Neuron (in vitro differentiated cells): ENCODE measurements around the gene RNF20.
"Not testable (repeated sequence)": the region's sequence is repeated elsewhere in the genome, so short reads cannot be mapped to it uniquely, and the experiment has no call there.

ENCODE experiments used
- H2AFZ ChIP-seq: one replicate; pipeline ENCODE4 v1.6.1; 2013; ENCODE audit warnings: low read depth, mild to moderate bottlenecking, inconsistent platforms, low read length, moderate library complexity
- H3K27me3 ChIP-seq: one replicate; pipeline ENCODE4 v1.6.1; 2013; ENCODE audit warnings: low read length; ENCODE audit not compliant: insufficient read depth
- H3K36me3 ChIP-seq: one replicate; pipeline ENCODE4 v1.6.1; 2013; ENCODE audit warnings: low read length; ENCODE audit not compliant: insufficient read depth
- H3K4me1 ChIP-seq: one replicate; pipeline ENCODE4 v1.6.1; 2013; ENCODE audit warnings: low read length; ENCODE audit not compliant: insufficient read depth
- H3K4me3 ChIP-seq: 2 replicates; pipeline ENCODE4 v1.5.1; 2013; ENCODE audit warnings: mild to moderate bottlenecking, low read length, moderate library complexity
- H3K9me3 ChIP-seq: one replicate; pipeline ENCODE4 v1.6.1; 2013; ENCODE audit warnings: low read length

The RNF20 gene

DNA sequence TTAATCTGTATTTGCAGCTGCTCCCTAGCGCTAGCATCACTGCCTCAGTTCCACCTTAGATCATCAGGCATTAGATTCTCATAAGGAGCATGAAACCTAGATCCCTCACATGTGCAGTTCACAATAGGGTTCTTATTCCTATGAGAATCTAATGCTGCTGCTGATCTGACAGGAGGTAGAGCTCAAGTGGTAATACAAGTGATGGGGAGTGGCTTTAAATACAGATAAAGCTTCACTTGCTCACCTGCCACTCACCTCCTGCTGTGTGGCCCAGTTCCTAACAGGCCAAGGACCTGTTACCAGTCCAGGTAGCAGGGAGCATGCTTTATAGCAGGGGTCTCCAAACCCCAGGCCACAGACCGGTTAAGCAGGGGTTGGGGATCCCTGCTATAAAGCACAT is 22.6 kb upstream of the RNF20 start:
- no peaks in the 10 kb centered on the region for H3K36me3 ChIP-seq
- H3K4me3 ChIP-seq: no peak overlapping the region
- no peaks in the 10 kb centered on the region for H3K4me1 ChIP-seq
- H3K9me3 ChIP-seq: no peaks in the 10 kb centered on the region
- no peak overlapping the region for H2AFZ ChIP-seq
- H3K27me3 ChIP-seq: peaks cover 2% of the 10 kb centered on the region

DNA sequence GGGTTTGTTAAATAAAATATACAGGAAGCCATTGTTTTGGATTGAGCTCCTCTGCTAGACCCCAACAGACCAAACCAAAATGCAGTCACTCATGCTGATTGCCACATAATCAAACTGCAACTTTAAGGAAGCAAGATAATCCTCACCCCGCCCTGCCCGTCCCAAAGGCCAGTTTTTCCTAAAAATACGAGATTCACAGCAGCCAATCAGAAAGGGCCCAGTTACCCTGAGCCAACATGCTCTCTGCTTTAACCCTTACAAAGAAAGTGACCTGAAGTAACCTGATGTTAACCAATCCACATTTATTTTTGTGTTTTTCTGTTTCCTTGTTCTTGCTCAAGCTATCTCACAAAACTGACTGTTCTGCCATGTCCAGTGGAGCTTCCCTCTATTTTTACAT is 21.5 kb upstream of the RNF20 start:
- Histone ChIP-seq H3K36me3 (no peaks in the 10 kb centered on the region), H3K9me3 (no peaks in the 10 kb centered on the region)

DNA sequence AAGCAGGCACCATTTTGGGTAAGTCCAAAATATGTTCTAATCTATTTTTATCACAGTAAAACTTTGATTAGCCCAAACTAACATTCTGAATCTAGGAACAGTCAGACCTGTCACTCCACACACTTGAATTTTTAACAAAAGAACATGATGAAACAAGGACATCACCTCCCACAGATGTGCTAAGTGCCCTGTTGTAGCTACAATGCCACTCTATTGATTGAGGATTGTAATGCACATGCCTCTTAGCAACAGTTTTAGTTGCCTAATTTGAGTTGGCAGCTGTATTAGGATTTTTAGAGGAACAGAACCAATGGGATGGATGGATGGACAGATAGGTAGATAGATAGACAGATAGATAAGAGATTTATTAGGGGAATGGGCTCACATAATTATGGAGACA is 20.3 kb upstream of the RNF20 start:
- Histone ChIP-seq H3K27me3 (peaks cover 2% of the 10 kb centered on the region), H2AFZ (no peak overlapping the region), H3K4me1 (no peaks in the 10 kb centered on the region), H3K36me3 (no peaks in the 10 kb centered on the region), H3K4me3 (no peak overlapping the region), H3K9me3 (no peaks in the 10 kb centered on the region)

More for the DNA sequence above, 21.5 kb upstream of the RNF20 start:
- Histone ChIP-seq H3K27me3 (peaks cover 2% of the 10 kb centered on the region), H2AFZ (no peak overlapping the region), H3K4me3 (no peak overlapping the region), H3K4me1 (no peaks in the 10 kb centered on the region)

DNA sequence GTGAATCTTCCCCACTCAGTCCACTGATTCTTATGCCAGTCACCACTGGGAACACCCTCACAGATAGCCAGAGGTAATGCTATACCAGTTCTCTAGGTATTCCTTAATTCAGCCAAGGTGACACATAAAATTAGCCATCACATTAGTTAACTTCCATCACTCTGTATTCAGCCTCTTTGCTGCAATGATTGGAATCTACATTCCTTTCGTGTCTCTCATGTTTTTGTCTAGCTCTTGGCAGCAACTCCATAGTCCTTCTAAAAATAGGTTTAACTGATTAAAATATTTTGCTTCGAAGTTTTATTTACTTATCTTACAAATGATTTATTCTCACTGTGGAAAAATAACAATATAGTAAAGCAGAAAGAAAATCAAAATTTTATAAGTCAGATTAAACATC is 19.6 kb upstream of the RNF20 start:
- Histone ChIP-seq H3K27me3 (peaks cover 2% of the 10 kb centered on the region), H2AFZ (no peak overlapping the region)

DNA sequence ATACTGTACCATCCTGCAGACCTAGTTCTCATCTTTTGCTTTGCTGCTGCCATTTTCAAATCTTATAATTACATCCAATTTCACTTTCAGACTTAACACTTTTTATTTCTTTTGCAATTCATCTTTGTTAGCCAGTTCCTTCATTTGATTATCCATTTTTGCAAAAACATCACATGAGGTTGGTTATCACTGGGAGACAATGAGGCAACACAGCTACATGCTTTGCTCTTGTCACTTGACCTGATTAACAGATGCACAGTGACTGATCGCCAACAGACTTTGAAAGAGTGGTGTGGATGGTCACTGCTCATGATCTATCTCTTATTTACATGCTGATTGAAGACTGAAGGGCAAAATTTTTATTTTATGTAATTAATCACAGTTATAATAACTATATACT is 17.0 kb upstream of the RNF20 start:
- no peaks in the 10 kb centered on the region for H3K4me1 ChIP-seq
- H3K27me3 ChIP-seq: peaks cover 2% of the 10 kb centered on the region
- H3K4me3 ChIP-seq: no peak overlapping the region
- no peak overlapping the region for H2AFZ ChIP-seq
- no peaks in the 10 kb centered on the region for H3K9me3 ChIP-seq
- no peaks in the 10 kb centered on the region for H3K36me3 ChIP-seq

More for the DNA sequence above, 19.6 kb upstream of the RNF20 start:
- Histone ChIP-seq H3K9me3 (no peaks in the 10 kb centered on the region), H3K4me1 (no peaks in the 10 kb centered on the region), H3K36me3 (no peaks in the 10 kb centered on the region), H3K4me3 (no peak overlapping the region)

DNA sequence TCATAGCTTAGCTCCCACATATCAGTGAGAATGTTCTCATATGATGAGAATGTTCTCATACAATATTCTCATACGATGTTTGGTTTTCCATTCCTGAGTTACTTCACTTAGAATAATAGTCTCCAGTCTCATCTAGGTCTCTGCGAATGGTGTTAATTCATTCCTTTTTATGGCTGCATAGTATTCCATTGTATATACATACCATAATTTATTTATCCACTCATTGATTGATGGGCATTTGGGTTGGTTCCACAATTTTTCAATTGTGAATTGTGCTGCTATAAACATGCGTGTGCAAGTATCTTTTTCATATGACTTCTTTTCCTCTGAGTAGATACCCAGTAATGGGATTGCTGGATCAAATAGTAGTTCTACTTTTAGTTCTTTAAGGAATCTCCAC is 15.2 kb upstream of the RNF20 start:
- H3K4me3 ChIP-seq, H2AFZ ChIP-seq, H3K4me1 ChIP-seq, H3K27me3 ChIP-seq, H3K36me3 ChIP-seq, H3K9me3 ChIP-seq: not testable (repeated sequence)

DNA sequence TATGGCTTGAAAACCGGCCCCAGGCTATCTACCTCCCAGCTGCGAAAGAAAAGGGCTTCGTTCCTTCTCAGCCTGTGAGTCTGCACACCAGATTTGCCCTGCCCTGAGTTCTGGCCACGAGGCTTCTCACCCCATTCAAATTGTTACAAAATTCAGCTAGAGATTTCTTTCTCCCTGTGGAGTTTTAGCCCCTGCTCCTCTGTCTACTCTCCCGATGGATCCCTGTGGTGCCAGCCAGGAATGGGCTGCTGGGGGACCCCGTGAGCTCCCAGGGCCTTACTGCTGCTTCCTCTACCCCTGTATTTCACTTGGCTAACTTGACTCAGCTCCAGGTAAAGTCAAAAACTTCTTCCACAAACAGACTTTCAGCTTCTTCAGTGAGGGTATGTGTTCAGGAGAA is 9.3 kb upstream of the RNF20 start:
- no peak overlapping the region for H3K4me3 ChIP-seq
- H3K27me3 ChIP-seq: peaks cover under 1% of the 10 kb centered on the region
- H3K36me3 ChIP-seq: no peaks in the 10 kb centered on the region
- H3K9me3 ChIP-seq: no peaks in the 10 kb centered on the region
- H2AFZ ChIP-seq: no peak overlapping the region
- H3K4me1 ChIP-seq: no peaks in the 10 kb centered on the region

DNA sequence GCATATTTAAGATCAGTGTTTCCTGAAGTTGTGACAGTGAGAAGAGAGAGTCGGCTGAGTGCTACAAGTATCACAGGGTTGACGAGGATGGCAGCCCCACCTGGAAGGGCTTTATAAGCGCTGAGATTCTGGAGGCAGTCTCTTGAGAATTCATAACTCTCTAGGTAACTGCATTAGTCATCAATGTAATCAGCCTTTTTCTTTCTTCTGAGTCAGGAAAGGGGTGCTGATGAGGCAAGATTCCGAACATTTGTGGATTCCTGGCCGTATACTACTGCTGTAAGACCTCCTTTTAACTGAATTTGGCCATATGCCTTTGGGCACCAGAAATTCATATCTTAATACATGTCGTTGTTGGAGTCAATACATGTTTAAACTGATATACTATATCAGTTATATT is 6.6 kb upstream of the RNF20 start:
- Histone ChIP-seq H2AFZ (no peak overlapping the region), H3K4me3 (no peak overlapping the region), H3K36me3 (no peaks in the 10 kb centered on the region), H3K27me3 (peaks cover 3% of the 10 kb centered on the region), H3K9me3 (no peaks in the 10 kb centered on the region), H3K4me1 (no peaks in the 10 kb centered on the region)

DNA sequence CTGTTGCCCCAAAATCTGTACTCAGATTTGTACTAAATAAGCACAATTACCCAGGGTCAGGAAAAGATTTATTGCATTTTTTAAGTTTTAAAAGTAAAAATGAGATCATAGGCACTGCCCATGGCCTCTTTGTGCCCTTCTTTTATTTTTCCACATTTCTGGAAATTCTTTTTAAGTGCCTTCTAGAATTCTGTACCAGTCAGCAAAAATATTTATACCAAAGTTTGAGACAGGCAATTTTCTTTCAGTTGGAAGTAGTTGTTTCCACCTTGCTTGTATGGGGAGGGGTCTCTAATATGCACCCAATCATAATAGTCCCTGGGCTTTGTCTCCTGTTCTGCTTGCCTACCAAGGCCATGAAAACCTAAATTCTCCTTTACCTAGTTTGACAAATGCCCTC is 5.6 kb upstream of the RNF20 start:
- Histone ChIP-seq H2AFZ (no peak overlapping the region), H3K4me3 (no peak overlapping the region), H3K4me1 (peaks cover 1% of the 10 kb centered on the region), H3K9me3 (no peaks in the 10 kb centered on the region), H3K27me3 (peaks cover 3% of the 10 kb centered on the region), H3K36me3 (no peaks in the 10 kb centered on the region)

DNA sequence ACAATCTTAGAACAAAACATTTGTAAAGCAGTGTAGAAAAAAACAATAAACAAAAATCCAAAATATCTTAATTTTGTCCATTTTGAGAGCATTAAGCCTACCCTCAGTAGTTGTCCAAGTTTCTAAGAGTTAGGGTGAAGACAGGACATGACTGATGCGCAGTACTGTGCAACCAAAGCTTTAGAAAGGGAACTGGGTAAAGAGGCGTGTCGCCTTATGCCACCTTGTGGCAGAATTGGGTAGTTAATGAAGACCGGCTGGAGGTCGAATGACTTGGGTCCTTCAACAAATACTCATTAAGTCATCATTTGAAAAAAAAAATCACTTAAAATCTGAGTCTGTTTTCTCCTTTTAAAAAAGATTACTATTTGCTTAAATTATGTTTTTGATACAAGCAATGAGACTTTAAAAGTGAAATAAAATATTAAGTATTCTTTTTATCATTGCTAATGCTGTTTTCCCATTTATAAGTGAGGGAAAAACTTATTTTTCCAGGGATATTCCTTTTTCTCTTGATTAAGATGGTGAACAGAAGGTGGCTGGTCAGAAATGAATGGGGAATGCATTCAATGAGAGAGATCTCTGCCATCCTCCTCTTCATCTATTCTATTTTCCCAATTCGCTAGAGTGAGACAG is 3.5 kb upstream of the RNF20 start:
- Histone ChIP-seq H2AFZ (no peak overlapping the region), H3K4me1 (peaks cover 8% of the 10 kb centered on the region), H3K36me3 (no peaks in the 10 kb centered on the region), H3K4me3 (no peak overlapping the region), H3K27me3 (peaks cover 3% of the 10 kb centered on the region), H3K9me3 (no peaks in the 10 kb centered on the region)

DNA sequence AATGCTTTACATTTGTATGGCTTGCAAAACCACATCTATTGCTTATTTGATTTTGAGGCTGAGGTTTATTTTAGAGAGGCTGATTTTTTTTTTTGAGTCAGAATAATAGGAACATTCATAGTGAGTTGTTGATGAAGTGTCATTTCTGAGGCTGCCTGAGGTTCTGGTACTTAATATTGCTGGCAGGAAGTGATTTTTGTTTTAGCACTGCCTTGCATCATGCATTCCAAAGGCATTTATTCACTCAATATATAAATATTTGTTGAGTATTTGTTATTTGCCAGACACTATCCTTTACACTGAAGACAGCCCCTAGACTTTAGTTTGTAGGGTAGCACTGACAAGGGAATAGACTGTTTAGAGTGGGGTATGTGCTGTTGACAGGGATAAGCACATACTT is 2.7 kb downstream of the RNF20 start:
- H3K9me3 ChIP-seq: no peaks in the 10 kb centered on the region
- H3K27me3 ChIP-seq: no peaks in the 10 kb centered on the region
- H3K4me1 ChIP-seq: peaks cover 12% of the 10 kb centered on the region
- no peak overlapping the region for H2AFZ ChIP-seq
- H3K4me3 ChIP-seq: no peak overlapping the region
- peaks cover 49% of the 10 kb centered on the region for H3K36me3 ChIP-seq

DNA sequence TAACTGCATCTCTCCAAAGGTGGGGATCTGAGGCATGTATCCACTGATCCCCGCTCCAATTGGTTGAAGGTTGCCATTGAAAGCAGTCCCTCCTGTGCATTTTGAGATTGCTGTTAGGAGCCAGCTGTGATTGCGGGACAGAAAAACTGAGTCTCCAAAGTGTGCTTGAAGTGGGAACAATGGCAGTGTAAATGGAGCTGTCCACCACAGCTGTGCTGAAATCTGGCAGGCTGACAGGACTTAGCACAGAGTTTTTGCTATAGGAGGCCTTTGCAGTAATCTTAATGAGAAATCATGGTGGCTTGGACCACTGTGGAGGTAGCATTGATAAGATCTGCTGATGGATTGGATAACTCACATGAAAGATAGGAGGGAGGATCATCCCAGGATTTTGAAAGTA is 3.3 kb downstream of the RNF20 start:
- H3K4me3 ChIP-seq: no peak overlapping the region
- H2AFZ ChIP-seq: no peak overlapping the region
- H3K9me3 ChIP-seq: no peaks in the 10 kb centered on the region
- no peaks in the 10 kb centered on the region for H3K27me3 ChIP-seq
- H3K36me3 ChIP-seq: peaks cover 53% of the 10 kb centered on the region
- peaks cover 12% of the 10 kb centered on the region for H3K4me1 ChIP-seq

DNA sequence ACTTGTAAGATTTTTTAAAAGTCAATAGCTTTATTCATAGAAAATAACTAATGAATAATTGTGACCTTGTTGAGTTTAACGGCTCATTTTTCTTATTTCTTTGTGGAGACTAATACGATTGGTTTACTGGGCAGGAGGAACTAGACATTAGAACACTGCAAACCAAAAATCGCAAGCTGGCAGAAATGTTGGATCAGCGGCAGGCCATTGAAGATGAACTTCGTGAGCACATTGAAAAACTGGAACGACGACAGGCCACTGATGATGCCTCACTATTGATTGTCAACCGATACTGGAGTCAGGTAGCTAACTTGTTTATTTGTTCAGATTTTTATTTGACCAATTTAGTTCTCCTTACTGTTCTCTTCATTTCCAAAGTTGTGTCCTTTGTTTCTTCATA is 6.4 kb downstream of the RNF20 start:
- Histone ChIP-seq H3K9me3 (no peaks in the 10 kb centered on the region), H3K4me3 (no peak overlapping the region), H3K27me3 (no peaks in the 10 kb centered on the region), H3K36me3 (peaks cover 70% of the 10 kb centered on the region), H2AFZ (no peak overlapping the region), H3K4me1 (peaks cover 5% of the 10 kb centered on the region)

DNA sequence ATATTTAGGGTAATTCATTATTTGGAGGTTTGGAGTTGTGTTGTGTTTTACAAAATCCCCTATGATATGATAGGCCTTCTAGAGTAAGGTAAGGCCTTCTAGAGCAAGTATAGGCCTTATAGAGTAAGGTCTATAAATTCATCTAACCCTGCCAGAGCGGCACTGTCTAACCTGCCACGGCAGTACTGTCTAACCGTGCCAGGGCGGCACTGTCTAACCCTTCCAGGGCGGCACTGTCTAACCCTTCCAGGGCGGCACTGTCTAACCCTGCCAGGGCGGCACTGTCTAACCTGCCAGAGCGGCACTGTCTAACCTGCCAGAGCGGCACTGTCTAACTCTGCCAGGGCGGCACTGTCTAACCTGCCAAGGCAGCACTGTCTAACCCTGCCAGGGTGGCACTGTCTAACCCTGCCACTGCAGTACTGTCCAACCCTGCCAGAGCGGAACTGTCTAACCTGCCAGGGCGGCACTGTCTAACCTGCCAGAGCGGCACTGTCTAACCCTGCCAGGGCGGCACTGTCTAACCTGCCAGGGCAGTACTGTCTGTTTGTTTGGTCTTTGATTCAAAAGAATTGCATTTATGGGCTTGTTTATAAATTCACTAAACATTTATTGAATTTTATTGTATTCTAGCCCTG is 9.6 kb downstream of the RNF20 start:
- peaks cover 73% of the 10 kb centered on the region for H3K36me3 ChIP-seq
- no peaks in the 10 kb centered on the region for H3K9me3 ChIP-seq
- H3K27me3 ChIP-seq: no peaks in the 10 kb centered on the region
- no peak overlapping the region for H2AFZ ChIP-seq
- no peaks in the 10 kb centered on the region for H3K4me1 ChIP-seq
- no peak overlapping the region for H3K4me3 ChIP-seq
